ENCODE data around the gene PRKAR1B.

Gene PRKAR1B

DNA sequence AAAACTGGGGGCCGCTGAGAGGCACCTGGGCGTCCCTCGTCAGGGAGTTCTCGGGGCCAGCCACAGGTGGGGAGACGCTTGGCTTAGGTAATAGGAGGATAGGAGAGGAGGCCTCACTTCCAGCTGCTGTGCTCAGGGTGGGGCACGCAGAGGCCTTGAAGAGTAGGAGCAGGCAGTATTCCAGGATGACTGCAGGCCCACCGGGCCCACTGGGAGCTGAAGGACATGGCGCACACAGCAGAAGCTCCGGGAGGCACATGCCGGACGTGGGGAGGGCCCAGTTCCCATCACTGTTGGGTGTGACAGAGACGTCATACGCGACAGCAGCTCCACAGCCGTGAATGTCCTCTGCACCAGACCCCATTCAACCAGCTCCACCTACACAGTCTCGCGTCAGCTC lies 185.4 kb downstream of the PRKAR1B start:
- no peak for DNase-seq (ENCODE audit: low read depth in 2 of 2)

DNA sequence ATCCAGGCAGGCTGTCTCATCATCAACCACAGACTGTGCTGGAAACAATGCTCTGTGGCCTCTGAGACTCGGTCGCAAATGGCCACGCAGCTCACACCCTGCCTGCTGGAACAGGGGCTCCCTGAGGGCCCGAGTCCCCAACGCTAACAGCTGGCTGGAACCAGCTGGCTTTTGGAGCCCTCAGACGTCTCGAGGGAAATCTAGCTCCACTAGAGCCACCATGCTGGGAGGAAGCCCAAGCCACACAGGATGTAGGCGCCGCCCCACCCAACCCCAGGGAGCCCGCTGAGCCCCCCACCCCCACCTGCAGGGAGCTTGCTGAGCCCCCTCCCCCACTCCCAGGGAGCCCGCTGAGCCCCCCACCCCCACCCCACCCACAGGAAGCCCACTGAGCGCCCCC lies 186.1 kb downstream of the PRKAR1B start:
- no peak for DNase-seq (ENCODE audit: low read depth in 2 of 2)

DNA sequence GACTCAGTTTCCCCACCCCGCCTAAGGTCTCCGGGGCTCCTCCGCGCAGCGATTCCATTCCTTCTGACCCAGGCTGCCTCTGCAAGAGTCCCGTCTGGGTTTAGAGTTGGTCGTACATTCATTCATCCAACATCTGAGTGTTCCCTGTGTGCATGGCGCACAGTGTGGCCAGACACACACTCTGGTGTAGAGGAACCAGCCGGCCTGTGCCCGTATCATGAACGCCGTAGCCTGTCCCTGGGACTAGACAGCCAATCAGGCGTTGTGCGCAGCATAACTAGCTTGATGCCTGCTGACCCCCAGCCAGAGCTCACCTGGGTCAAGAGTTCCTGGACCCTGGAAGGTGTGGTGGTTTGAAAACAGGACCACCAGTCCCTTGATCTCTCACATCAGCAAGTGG lies 186.5 kb downstream of the PRKAR1B start:
- DNase-seq (ENCODE audit: low read depth in 2 of 2): no peak

DNA sequence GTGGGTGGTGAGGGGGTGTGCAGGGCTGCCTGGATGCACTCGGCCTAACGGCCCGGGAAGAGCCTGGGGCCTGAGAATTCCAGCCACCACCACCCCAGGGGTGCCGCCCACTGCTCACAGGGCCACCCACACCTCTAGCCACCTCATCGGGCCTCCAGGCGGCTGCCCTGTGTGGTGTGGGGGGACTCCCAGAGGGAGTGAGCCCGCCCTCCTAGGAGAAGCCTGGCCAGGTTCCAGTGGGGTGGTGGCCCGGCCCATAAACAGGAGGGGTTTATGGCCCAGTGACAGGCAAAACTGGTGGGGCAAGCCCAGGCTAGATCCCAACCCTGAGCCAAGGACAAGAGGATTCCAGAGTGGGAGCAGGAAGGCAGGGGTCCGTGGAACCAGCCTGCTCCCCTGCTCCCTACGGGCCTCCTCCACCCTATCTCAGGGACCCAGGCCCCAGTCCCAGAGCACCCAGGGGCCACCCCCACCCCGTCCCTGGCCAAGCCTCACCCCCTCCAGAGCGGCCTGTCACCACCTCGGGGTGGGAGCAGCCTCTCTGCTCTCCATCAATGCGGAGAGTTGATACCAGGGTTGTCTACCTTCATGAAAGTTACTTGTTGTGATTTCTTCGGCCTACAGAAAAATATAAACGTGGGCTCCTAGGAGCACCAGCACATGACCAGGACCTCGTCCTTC lies 187.2 kb downstream of the PRKAR1B start:
- no peak for DNase-seq (ENCODE audit: low read depth in 2 of 2)

DNA sequence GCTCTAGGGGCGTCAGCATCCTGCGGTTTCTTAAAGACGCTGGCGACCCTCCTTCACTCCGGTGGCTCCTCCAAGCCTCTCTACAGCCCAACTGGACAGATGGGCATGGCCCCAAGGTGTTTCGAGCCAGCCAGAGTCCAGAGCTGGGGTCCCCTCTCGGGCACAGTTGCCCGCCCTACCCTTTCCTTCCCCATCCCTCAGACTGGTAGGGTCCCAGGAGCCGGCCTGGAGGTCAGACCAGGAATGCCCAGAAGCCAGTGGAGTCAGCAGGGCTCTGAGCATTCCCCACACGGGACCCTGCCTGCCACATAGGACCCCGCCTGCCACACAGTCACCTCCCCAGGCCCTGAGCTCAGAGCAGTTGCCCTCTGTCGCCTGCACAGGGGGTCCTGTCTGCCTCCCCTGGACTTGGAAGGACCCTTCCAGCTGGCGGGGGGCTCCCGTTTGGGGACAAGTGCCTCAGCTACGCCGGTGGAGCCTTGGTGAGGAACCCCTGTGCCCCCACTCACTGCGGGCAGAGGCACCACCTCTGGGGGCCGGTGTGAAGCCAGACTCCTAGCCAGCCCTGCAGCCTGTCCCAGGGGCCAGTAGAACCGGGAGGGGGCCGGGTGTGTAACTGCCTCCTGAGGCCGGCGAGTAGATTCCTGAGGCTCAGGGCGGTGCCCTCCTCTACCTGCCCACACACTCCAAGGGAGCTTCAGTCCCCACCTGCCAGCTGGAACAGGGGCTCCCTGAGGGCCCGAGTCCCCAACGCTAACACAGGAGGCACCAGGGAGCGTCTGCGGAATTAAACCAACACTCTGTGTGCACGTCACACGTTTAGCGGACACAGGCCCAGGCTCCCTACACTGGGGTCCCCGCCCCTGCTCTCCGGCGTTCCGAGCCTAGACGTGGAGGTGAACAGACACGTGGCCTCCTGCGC lies 188.1 kb downstream of the PRKAR1B start:
- DNase-seq (ENCODE audit: low read depth in 2 of 2): no peak

DNA sequence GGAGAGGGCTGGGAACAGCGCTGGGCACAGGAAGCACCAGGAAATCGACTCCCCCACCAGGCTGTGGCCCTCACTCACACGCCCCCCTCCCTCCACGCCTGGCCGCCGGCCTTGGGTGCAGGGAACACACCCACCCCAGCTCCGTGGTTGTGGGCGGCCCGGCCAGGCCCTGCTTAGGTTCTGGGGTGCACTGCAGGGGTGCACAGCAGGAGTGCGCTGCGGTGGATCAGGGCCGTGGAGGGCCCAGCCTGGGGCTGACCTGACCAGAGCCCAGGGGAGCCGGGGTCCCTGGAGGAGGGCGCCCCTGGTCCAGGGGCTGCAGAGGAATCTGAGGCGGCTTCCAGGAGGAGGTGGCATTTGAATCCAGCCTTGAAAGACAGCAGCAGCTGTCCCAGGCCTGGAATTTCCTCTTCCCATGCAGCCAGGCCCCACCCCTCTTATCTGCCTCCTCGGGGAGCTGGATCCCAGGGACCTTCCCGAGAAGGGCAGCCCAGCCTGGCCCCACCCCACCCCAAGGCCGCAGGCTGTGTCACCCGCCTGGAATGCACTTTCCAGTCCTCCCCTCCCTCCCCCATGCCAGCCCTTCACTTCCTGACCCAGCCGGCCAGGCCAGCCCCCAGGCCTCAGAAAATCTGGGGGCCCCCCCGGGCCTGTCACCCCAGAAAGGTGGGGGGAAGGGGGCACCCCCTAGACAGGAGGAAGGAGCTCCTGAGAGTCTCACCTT lies 189.0 kb downstream of the PRKAR1B start:
- no peak for DNase-seq (ENCODE audit: low read depth in 2 of 2)

DNA sequence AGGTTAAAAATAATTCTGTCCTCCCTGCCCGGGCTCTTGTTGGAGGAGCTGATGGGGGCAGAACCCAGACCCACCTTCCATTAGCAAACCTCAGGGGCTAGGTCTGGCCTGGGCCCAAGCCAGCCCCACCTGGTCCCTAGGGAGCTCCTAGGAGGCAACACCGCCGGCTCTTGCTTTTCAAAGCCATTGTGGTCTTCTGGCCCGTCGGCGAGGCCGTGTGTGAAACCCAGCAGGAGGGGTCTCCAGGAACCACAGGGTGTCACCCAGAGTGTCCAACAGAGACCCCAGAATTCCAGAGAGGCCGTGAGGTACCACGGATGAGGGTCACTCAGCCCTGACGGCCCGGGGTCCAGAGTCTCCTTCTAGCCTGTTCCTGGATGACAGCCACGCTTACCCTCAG lies 190.8 kb downstream of the PRKAR1B start:
- DNase-seq (ENCODE audit: low read depth in 2 of 2): no peak

DNA sequence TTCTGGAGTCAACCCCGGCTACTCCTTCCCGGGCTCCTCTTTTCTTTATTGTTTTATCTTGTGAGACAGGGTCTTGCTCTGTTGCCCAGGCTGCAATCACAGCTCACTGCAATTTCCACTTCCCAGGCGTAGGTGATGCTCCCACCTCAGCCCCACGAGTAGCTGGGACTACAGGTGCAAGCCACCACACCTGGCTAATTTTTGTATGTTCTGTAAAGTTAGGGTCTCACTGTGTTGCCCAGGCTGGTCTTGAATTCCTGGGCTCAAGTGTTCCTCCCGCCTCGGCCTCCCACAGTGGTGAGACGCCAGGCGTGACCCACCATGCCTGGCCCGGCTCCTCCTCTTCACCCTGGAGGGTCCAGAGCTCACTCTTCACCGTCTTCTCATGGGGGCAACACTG lies 192.1 kb downstream of the PRKAR1B start:
- no peak for DNase-seq (ENCODE audit: low read depth in 2 of 2)

DNA sequence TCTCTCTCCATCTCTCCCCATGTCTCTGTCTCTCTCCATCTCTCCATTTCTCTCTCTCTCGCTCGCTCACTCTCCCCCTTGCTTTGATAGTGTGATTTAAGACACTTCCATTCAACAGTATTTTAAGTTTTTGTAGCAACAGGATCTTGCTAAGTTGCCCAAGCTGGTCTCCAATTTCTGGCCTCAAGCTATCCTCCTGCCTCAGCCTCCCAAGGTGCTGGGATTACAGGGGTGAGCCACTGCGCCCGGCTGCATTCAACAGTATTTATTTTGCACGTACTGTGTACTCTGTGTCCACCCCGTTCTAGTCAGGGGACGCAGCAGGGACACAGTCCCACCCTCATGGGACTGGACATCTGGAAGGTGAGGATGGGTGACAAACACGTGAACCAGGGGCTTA lies 193.0 kb downstream of the PRKAR1B start:
- DNase-seq (ENCODE audit: low read depth in 2 of 2): no peak

DNA sequence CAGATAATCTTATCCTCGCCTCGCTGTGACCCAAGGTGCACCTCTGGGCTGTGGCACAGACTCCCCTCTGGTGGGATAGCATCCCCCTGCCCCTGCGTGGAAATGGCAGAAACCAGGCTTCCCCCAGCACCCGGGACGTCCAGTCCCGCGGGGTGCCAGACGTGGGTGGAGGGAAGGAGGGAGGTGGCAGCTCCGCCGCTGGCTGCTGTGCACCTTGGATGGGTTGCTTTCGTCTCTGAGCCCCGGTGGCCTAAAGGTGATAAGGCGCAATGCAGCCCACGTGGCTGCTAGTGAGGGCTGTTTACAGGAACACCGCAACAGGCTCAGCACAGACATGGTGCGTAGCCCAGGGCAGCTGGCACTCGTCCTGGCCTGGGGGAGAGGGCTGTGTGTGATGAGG lies 193.8 kb downstream of the PRKAR1B start:
- DNase-seq (ENCODE audit: low read depth in 2 of 2): no peak

DNA sequence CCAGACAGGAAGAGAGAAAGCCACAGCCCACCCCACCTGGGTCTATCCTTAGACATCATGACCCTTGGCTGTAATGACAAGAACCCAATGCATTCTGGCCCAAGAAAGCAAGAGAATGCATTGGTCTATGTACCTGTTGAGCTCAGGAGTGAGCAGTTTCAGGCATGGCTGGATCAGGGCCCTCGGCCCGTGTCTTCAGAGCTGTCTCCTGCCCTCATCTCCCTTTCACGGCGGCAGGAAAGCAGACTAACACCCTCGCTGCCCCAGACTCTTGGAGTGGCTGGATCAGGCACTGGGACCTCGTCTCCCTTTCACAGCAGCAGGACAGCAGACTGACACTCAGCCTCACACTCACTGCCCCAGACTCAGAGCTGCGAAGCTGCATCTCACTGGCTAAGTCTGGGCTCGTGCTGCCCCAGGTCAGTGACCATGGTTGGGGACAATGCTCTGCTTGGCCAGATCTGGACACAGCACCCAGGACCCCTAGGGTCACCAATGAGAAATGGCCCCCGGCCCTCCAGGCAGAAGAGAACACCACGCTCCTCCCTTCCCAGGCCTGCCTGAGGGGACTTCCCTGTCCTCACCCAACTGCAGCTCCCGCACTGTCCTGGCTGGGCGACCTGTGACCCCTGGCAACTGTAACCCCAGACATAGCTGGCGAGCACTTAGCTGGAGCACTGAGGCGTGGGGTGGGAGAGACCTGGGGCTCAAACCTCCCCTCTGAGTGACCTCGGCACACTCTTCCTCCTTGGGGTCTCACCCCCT lies 194.5 kb downstream of the PRKAR1B start:
- no peak for DNase-seq (ENCODE audit: low read depth in 2 of 2)

DNA sequence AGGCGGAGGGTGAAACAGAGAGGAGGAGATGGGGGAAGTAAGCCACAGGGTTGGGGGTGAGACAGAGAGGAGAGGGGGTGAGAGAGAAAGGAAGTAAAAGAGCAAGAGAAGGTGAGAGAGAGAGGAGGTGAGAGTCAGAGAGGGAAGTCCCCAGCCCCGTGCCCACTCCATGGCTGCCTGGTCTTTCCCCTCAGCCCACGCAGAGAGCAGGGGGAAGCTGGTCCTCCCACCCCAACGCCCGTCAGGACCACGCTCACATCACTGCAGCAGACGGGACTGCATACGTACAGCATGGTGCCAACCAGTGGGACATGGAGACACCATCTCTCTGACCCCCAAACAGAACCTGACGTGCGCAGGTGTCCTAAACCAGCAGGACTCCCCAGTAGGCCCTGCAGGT lies 195.3 kb downstream of the PRKAR1B start:
- no peak for DNase-seq (ENCODE audit: low read depth in 2 of 2)

DNA sequence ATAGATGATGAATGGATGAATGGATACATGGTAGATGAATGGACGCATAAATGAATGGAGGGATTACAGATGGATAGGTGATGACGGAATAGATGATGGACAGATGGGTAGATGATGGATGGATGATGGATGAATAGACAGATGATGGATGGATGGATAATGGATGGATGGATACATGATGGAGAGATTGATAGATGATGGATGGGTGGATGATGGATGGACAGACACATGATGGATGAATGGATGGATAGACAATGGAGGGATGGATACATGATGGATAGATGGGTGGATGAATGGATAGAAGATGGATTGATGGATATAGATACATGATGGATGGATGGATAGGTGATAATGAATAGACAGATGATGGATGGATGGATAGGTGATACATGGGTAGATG lies 198.6 kb downstream of the PRKAR1B start:
- DNase-seq (ENCODE audit: low read depth in 2 of 2): no peak

DNA sequence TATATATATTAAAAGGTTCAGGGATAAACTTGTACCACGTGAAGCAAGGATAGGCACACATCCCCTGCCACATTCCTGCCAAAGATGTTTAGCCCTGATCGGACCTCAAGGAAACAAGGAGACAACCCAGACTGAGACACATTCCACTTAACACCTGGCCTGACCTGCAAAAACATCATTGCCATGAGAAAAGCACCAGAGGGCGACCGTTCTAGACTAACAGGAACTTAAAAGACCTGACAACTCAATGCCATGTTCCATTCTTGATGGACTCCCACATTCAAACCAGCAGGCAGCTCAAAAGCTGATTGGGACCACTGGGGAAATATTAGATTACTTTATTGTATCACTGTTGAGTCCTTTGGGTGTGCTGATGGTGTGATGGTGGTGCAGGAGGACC lies 199.4 kb downstream of the PRKAR1B start:
- no peak for DNase-seq (ENCODE audit: low read depth in 2 of 2)

DNA sequence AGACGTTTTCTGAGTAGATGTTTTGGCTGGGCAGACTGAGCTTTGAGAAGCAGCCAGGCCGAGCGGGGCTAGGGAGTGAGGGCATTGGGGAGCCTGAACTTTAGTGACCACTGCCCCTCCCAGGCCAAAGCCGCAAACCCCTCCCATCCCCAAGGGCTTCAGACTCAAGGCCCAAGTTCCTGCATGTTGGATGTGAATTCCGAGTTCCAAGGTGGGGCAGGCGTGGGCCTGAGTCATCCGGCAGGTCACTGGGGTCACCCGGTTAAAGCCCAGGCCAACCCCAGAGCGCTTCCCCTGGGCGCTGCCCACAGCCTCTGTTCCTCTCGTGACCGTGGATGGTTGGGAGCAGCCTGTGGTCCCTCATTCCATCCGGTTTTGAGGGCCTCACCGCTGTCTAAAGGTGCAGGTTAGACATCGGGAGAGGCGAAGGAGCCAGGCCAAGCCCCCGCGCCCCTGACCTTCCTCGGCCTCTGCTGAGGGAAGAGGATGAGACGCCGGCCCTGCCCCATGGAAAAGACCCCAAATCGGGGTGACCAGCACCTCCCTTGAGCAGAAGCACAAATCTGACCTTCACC lies 200.5 kb downstream of the PRKAR1B start:
- DNase-seq (ENCODE audit: low read depth in 2 of 2): no peak

DNA sequence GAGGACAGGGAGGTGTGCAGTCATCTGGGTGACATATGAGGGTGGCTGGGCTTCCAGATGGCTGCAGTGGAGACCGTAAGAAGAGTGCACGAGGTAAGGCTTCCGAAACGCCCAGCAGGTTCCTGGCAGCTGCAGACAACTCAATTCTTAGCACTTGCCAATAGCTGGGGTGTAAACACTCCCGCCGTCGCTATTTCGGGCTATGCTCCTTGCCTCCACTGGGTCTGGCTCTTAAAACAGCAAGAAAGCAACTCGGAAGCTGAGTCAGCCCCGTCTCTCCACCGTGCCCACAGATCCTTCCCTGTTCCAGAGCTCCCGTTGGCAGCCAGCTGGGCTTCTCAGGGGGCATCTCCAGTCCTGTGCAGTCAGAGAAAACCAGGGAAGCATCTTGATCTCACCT lies 201.3 kb downstream of the PRKAR1B start:
- no peak for DNase-seq (ENCODE audit: low read depth in 2 of 2)

DNA sequence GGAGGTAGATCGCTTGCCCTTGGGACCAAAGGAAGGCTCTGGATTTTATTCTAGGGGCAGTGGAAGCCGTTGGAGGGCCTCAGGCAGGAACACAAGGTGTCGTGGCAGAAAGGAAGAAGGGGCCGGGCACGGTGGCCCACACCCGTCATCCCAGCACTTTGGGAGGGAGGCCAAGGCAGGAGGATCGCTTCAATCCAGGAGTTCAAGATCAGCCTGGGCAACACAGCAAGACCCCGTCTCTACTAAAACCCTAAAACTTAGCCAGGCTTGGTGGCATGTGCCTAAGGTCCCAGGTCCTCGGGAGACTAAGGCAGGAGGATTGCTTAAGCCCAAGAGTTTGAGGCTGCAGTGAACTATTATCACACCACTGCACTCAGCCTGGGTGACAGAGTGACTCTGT lies 202.3 kb downstream of the PRKAR1B start:
- no peak for DNase-seq (ENCODE audit: low read depth in 2 of 2)

DNA sequence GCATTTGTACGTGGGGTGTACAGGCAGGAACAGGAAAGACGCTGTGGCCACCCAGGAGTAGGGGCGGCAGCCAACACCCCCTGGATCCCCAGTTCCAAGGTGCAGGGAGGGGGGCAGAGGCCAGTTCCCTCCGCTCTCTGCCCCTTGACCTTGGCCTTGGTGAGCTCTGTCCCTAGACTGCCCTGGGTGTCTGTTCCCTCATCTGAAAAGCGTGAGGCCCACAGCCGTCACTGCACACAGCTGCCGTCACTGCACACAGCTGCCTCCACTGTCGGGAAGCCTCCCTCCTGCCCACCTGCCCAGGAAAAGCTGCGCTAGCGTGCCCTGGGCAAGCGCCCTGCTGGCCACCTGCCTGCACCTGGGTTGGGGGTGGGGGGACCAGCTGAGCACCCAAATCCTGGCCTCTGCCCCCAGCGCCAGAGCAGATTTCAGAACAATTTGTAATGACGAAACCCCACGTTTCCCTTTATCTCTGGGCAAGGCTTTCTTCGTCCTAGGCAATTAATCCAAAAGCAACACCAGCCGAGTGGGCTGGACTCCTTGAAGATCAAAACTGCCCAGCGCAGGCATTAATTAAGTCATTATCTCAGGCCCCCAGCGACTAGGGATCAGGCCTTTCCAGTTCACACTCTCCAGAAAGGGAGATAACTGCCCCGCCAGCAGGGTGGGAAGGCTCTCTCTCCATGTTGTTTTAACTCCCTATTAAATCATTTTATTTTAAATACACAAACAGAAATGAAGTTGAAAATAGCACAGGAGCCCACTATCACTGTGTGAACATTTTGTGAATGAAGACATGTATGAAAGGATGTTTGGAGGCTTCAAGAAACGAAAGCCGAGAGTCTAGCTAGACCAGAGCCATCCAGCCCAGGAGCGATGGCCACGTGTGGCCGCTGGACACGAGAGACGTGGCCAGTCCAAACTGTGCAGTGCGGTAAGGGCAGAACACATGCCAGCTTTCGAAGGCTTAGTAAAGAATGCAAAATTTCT lies 203.4 kb downstream of the PRKAR1B start:
- DNase-seq (ENCODE audit: low read depth in 2 of 2): no peak

DNA sequence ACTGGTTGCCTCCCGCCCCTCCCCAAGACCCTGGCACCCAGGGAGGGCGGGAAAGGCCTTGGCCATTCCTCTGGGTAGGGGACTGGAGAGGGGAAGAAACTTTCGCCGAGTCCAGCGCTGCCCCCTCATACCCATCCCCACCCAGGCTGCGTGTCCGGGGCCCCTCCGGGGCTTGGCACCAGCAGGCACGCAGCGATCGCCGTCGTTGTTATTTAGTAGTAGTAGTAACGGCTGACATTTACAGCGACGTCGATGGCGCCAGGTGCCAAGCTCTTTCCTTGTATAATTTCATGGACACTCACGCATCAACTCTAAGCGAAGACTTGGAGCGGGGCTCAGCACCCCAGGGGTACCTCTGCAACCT lies 204.1 kb downstream of the PRKAR1B start:
- no peak for DNase-seq (ENCODE audit: low read depth in 2 of 2)

Data from stimulated activated CD4-positive, alpha-beta T cell treated with anti-CD3 and anti-CD28 coated beads, Interleukin-1b, Interleukin-23, amount 100 ng/mL, for 4 hours (primary cell).